Type B pancreatic cell (in vitro differentiated cells): ENCODE data around the gene XXYLT1. TPM values are rescaled to one million over a fixed set of nuclear protein-coding genes. Genes with fewer than 3 reads are reported as not detected.
A peak's percentile ranks its signal among the peaks of the same experiment; 100 is the strongest.

Source experiments
- DNase-seq: peaks from one replicate; pipeline ENCODE4 v3.0.0; 2021; ENCODE audit warnings: mixed read lengths; ENCODE audit not compliant: unreplicated experiment; ENCODE audit errors: extremely low spot score
- H3K27ac Mint-ChIP-seq: 2 replicates; pipeline ENCODE4 v1.8.0; 2021; ENCODE audit warnings: mild to moderate bottlenecking, mixed read lengths
- H3K27me3 Mint-ChIP-seq: 2 replicates; pipeline ENCODE4 v1.8.0; 2021; ENCODE audit warnings: mixed read lengths
- H3K36me3 Mint-ChIP-seq: 2 replicates; pipeline ENCODE4 v1.8.0; 2021; ENCODE audit warnings: mixed read lengths
- H3K4me1 Mint-ChIP-seq: one replicate; pipeline ENCODE4 v1.8.0; 2021; ENCODE audit warnings: mixed read lengths; ENCODE audit not compliant: unreplicated experiment
- H3K4me3 Mint-ChIP-seq: 2 replicates; pipeline ENCODE4 v1.8.0; 2021; ENCODE audit warnings: mild to moderate bottlenecking, mixed read lengths
- H3K9me3 Mint-ChIP-seq: 2 replicates; pipeline ENCODE4 v1.8.0; 2021; ENCODE audit warnings: mixed read lengths
- CTCF ChIP-seq: fragments of 200-600 bp; sonication (generic); conservative IDR thresholded peaks from 2 replicates; pipeline ENCODE4 v1.5.0; 2021; ENCODE audit warnings: antibody characterized with exemption, mild to moderate bottlenecking
- total RNA-seq: library from RNA; stranded (reverse); gene quantifications from 2 replicates; pipeline ENCODE4 v1.2.1, GENCODE V29; 2021; ENCODE audit warnings: low replicate concordance

XXYLT1 gene
- total RNA-seq, 1 donor from 2014 or later, result 27.0 TPM

GRCh38 chr3:195250473-195251251, 20.3 kb downstream of the XXYLT1 start:
- Mint-ChIP-seq H3K9me3 (peaks cover 6% of the 10 kb centered on the region), H3K36me3 (peaks cover 27% of the 10 kb centered on the region), H3K27me3 (no peaks in the 10 kb centered on the region), H3K4me1 (peaks cover 51% of the 10 kb centered on the region), H3K4me3 (no peak overlapping the region), H3K27ac (peak overlapping the region; percentile 11)
- no peak for DNase-seq
- TF ChIP-seq CTCF, result peak; percentile 24

DNA sequence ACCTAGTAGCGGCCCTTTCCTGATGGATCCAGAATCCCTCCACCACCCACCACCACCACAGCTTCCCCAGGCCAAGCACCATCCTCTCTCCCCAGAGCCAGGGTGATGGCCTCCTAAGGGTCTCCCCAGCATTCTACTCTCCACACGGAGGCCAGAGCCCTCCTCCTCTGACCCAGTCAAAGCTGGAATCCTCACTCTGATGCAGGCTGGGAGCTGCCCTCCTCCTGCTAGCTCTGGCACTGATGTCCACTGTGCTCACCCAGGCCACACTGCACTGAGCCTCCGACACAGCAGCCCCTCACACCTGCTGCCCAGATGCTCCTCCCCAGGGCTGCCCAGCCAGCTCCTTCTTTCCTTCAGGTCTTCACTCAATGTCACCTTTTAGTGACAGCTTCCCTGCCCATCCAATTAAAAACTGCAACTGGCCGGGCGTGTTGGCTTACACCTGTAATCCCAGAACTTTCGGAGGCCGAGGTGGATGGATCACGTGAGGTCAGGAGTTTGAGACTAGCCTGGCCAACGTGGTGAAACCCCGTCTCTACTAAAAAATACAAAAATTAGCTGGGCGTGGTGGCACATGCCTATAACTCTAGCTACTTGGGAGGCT, 21.0 kb downstream of the XXYLT1 start:
- H3K27ac Mint-ChIP-seq, result no peak overlapping the region
- TF ChIP-seq CTCF, result no peak
- peaks cover 50% of the 10 kb centered on the region for H3K4me1 Mint-ChIP-seq
- peaks cover 28% of the 10 kb centered on the region for H3K36me3 Mint-ChIP-seq
- no peak overlapping the region for H3K4me3 Mint-ChIP-seq
- no peaks in the 10 kb centered on the region for H3K27me3 Mint-ChIP-seq
- no peak for DNase-seq
- H3K9me3 Mint-ChIP-seq, result peaks cover 6% of the 10 kb centered on the region

DNA sequence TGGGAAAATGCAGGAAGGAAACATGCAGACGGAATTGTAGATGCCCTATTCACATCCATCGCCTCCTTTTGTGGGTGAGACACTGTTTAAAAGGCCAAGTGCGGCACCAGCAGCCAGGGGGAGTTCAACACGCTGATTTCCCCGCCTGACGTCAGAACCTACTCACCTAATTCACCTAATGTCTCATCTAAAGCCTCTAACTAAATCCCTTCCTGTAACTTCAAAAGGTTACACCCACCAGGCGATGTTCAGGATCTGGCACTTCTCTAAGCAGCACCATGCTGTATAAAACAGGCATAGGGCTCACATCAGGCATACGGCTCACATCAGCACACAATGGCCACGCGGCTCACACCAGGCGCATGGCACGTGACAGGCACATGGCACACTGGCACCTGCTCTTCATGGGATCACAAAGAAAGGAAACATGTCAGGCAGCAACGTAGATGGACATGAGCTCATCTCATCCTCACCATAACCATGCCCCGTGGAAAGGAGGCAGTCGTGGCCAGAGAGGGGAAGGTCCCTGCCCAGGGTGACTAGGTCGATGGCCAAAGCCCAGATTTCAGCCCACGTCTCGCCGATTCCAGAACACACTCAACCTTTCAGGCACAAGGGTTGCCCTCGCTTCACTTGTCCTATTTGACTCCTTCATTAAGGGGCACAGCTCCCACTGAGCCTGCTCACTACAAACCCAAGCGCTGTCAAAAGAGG, 21.7 kb downstream of the XXYLT1 start:
- H3K9me3 Mint-ChIP-seq, result peaks cover 6% of the 10 kb centered on the region
- H3K36me3 Mint-ChIP-seq, result peaks cover 28% of the 10 kb centered on the region
- H3K4me3 Mint-ChIP-seq, result no peak overlapping the region
- H3K27ac Mint-ChIP-seq, result no peak overlapping the region
- DNase-seq, result peak; percentile 42
- H3K4me1 Mint-ChIP-seq, result peaks cover 43% of the 10 kb centered on the region
- H3K27me3 Mint-ChIP-seq, result no peaks in the 10 kb centered on the region
- no peak for TF ChIP-seq CTCF

DNA sequence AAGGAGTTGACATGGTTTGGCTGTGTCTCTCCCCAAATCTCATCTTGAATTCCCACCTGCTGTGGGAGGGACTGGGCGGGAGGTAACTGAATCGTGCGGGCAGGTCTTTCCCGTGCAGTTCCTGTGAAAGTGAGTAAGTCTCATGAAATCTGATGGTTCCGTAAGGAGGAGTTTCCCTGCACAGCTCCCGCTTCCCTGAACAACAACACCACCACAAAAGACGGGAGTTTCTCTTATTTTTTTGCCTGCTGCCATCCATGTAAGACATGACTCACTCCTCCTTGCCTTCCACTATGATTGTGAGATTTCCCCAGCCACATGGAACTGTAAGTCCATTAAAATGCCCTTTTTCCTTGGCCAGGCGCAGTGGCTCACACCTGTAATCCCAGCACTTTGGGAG, 22.7 kb downstream of the XXYLT1 start:
- Mint-ChIP-seq H3K4me3 (no peak overlapping the region), H3K27me3 (no peaks in the 10 kb centered on the region), H3K4me1 (peaks cover 46% of the 10 kb centered on the region), H3K27ac (no peak overlapping the region), H3K36me3 (peaks cover 33% of the 10 kb centered on the region), H3K9me3 (peaks cover 6% of the 10 kb centered on the region)
- no peak for DNase-seq
- no peak for TF ChIP-seq CTCF

- TF ChIP-seq CTCF, result no peak
- Mint-ChIP-seq H3K9me3 (peaks cover 6% of the 10 kb centered on the region), H3K27ac (no peak overlapping the region), H3K4me3 (no peak overlapping the region), H3K4me1 (peaks cover 41% of the 10 kb centered on the region), H3K36me3 (peaks cover 33% of the 10 kb centered on the region), H3K27me3 (no peaks in the 10 kb centered on the region)
- DNase-seq, result peak; percentile 32
These were observed 23.1 kb downstream of the XXYLT1 start for GRCh38 chr3:195247863-195248189.
